ENCODE data around the gene PHF23. TPM values are rescaled to one million over a fixed set of nuclear protein-coding genes. Genes with fewer than 3 reads are reported as not detected.

The PHF23 gene
- total and polyA plus RNA-seq, 9 of the 15 experiments (the other 6 are each of a cell fraction or from before 2014, with no cell fraction given) = 7.4 to 87.5 (median 33.7) TPM

DNA sequence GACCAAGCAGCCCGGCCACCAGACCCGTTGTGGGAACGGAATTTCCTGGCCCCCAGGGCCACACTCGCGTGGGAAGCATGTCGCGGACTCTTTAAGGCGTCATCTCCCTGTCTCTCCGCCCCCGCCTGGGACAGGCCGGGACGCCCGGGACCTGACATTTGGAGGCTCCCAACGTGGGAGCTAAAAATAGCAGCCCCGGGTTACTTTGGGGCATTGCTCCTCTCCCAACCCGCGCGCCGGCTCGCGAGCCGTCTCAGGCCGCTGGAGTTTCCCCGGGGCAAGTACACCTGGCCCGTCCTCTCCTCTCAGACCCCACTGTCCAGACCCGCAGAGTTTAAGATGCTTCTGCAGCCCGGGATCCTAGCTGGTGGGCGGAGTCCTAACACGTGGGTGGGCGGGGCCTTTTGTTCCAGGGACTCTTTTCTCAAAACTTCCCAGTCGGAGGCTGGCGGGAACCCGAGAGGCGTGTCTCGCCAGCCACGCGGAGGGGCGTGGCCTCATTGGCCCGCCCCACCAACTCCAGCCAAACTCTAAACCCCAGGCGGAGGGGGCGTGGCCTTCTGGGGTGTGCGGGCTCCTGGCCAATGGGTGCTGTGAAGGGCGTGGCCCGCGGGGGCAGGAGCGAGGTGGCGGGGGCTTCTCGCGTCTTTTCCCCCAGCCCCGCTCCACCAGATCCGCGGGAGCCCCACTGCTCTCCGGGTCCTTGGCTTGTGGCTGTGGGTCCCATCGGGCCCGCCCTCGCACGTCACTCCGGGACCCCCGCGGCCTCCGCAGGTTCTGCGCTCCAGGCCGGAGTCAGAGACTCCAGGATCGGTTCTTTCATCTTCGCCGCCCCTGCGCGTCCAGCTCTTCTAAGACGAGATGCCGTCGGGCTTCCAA is 42.1 kb upstream of the PHF23 start, which contains the start of gene SLC2A4 (continued):
- TF ChIP-seq MGA (IDR thresholded peaks at IDR 0.05) = 0 out of 2 replicates have a peak, but pooled peaks have one; percentile 47
- TF ChIP-seq PTBP1 (IDR thresholded peaks at IDR 0.05; ENCODE audit: low read depth, low read length) = no peak
- TF ChIP-seq RBM22 (IDR thresholded peaks at IDR 0.05; ENCODE audit: low read depth, low read length, poor library complexity, severe bottlenecking) = no peak
- no peak for TF ChIP-seq SETDB1 (IDR thresholded peaks at IDR 0.05; ENCODE audit: low read length)
- no peak for TF ChIP-seq ZNF668 (CRISPR knock-in tag; IDR thresholded peaks at IDR 0.05)
- TF ChIP-seq MAFG (tag; conservative IDR thresholded peaks at IDR 0.05) = no peak
- TF ChIP-seq SIN3A (IDR thresholded peaks at IDR 0.05; ENCODE audit: borderline replicate concordance in 2 of 2, control insufficient read depth in 1 of 2, low read depth in 2 of 2, low read length in 2 of 2) = peak; percentile 80; a peak in 2 of 4 replicates
- TF ChIP-seq CBX8 (IDR thresholded peaks at IDR 0.05; ENCODE audit: borderline replicate concordance, extremely low read depth, low read depth, low read length, poor library complexity, severe bottlenecking) = no peak
- TF ChIP-seq KLF13 (tag; IDR thresholded peaks at IDR 0.05; ENCODE audit: borderline replicate concordance, low read depth) = peak; percentile 74; the same call in 1 of the 2 replicates
- TF ChIP-seq PREB (CRISPR knock-in tag; IDR thresholded peaks at IDR 0.05) = no peak
- TF ChIP-seq, protein P1, sequence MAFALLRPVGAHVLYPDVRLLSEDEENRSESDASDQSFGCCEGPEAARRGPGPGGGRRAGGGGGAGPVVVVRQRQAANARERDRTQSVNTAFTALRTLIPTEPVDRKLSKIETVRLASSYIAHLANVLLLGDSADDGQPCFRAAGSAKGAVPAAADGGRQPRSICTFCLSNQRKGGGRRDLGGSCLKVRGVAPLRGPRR (CRISPR knock-in tag; IDR thresholded peaks at IDR 0.05) = no peak
- peak; percentile 58; the same call in 1 of the 2 replicates for TF ChIP-seq SP1 (CRISPR knock-in tag; IDR thresholded peaks at IDR 0.05)
- peak; percentile 14; the same call in 1 of the 2 replicates for TF ChIP-seq CXXC5 (CRISPR knock-in tag; IDR thresholded peaks at IDR 0.05)

Data from K562 (cell line).